ENCODE results near the gene LIN37. TPM values are rescaled to one million over a fixed set of nuclear protein-coding genes. Genes with fewer than 3 reads are reported as not detected.

LIN37 gene
- total RNA-seq, 1 donor = 13.8 TPM

DNA sequence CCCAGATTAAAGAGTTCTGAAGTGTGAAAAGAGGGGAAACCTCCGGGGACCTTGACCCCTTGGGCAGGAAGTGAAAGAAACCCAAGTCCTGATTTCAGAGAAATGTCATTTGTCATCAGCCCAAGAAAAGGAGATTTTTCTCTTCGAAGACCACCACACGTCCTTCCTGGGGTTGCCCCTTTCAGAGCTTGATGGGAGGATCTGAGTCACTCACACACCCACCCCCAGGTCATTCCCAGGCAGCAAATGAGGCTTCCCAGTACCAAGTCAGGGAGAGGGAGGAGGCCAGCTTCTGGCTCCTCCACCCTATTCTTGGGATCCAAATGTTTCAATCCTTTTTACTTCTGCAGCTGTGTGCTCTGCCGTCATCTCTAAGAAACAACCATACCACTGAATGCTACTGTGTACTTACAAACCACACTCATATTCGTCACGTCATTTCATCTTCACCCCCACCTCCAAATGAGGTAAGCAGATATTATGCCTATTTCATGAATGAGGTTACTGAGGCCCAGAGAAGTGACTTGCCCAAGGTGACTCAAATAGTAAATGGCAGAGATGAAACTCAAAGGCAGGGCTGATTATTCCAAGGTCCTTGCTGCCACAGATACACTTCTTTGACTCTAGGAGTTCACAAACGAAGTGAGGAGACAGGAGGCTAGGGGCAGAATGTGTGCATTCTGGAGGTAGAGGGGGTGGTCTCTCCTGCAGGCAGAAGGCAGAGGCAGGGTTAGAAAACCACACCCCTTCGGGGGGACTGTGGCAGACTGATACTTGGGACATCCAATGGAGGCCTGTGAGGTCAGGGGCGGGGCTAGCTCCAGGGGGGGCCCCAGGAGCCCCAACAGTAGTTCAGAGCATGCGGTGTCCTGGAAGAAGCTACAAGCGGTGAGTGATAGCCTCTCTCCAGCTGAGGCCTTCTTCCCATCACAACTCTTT, 35.5 kb upstream of the LIN37 start:
- no peak overlapping the region for H3K4me3 ChIP-seq (ENCODE audit: low read depth, low read length)
- DNase-seq (ENCODE audit: low read depth) = no peak
- TF ChIP-seq, protein P1, sequence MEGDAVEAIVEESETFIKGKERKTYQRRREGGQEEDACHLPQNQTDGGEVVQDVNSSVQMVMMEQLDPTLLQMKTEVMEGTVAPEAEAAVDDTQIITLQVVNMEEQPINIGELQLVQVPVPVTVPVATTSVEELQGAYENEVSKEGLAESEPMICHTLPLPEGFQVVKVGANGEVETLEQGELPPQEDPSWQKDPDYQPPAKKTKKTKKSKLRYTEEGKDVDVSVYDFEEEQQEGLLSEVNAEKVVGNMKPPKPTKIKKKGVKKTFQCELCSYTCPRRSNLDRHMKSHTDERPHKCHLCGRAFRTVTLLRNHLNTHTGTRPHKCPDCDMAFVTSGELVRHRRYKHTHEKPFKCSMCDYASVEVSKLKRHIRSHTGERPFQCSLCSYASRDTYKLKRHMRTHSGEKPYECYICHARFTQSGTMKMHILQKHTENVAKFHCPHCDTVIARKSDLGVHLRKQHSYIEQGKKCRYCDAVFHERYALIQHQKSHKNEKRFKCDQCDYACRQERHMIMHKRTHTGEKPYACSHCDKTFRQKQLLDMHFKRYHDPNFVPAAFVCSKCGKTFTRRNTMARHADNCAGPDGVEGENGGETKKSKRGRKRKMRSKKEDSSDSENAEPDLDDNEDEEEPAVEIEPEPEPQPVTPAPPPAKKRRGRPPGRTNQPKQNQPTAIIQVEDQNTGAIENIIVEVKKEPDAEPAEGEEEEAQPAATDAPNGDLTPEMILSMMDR (IDR thresholded peaks at IDR 0.05; ENCODE audit: insufficient read depth, low read depth, low read length) = no peak

DNA sequence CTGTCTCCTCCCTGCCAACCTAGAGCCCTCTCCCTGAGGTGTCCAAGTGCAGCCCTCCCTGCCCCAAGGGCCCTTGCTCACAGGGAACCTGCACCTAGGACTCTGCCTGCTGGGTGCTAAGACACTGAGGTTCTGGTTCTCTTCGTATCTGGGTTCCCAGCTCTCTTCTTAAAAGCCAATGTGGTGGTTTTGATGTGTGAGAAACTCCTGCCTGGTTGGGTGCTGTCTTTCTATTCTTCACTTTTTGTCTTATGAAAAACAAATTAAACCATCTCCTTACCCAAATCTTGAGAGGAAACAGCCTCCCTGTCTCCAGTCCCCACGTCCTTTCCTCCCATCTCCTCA, 34.9 kb upstream of the LIN37 start:
- TF ChIP-seq, protein P1 (IDR thresholded peaks at IDR 0.05; ENCODE audit: insufficient read depth, low read depth, low read length) = no peak
- no peak overlapping the region for H3K4me3 ChIP-seq (ENCODE audit: low read depth, low read length)
- DNase-seq (ENCODE audit: low read depth) = no peak

DNA sequence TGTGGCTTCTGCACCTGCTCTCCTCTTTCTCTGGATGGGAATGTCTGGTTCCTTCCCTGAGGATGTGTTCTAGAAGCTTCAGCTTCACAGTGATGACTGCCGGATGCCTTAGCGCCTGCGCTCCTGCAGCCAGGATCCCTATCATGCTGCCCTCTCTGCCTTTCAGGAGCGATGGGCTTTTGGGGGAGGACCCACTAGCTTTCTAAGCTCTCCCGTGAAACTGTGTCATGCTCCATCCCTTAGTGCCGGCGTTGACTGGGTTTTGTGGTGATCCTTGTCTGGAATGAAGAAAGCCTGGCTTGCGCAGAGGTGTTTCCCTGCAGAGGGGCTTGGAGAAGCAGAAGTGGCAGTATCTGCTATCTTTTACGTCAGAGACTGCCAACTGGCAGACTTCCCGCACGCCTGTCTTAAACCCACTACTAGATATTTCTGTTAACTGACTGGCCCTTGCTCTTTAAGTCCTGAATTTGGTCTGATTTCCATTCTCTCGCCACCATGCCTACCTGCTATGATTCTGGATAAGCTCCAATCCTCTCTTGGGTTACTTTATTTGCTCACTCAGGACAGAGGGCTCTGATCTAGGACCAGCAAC, 34.4 kb upstream of the LIN37 start:
- DNase-seq (ENCODE audit: low read depth) = no peak
- TF ChIP-seq, protein P1 (IDR thresholded peaks at IDR 0.05; ENCODE audit: insufficient read depth, low read depth, low read length) = no peak

DNA sequence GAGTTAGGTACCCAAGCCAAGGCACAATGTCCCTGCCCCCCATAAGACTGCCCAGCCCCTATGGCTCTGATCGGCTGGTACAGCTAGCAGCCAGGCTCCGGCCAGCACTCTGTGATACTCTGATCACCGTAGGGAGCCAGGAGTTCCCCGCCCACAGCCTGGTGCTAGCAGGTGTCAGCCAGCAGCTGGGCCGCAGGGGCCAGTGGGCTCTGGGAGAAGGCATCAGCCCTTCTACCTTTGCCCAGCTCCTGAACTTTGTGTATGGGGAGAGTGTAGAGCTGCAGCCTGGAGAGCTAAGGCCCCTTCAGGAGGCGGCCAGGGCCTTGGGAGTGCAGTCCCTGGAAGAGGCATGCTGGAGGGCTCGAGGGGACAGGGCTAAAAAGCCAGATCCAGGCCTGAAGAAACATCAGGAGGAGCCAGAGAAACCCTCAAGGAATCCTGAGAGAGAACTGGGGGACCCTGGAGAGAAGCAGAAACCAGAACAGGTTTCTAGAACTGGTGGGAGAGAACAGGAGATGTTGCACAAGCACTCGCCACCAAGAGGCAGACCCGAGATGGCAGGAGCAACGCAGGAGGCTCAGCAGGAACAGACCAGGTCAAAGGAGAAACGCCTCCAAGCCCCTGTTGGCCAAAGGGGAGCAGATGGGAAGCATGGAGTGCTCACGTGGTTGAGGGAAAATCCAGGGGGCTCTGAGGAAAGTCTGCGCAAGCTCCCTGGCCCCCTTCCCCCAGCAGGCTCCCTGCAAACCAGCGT, 33.6 kb upstream of the LIN37 start:
- TF ChIP-seq, protein P1 (IDR thresholded peaks at IDR 0.05; ENCODE audit: insufficient read depth, low read depth, low read length) = no peak
- DNase-seq (ENCODE audit: low read depth) = no peak
- no peak overlapping the region for H3K4me3 ChIP-seq (ENCODE audit: low read depth, low read length)

More for the DNA sequence above, 34.4 kb upstream of the LIN37 start:
- no peak overlapping the region for H3K4me3 ChIP-seq (ENCODE audit: low read depth, low read length)

DNA sequence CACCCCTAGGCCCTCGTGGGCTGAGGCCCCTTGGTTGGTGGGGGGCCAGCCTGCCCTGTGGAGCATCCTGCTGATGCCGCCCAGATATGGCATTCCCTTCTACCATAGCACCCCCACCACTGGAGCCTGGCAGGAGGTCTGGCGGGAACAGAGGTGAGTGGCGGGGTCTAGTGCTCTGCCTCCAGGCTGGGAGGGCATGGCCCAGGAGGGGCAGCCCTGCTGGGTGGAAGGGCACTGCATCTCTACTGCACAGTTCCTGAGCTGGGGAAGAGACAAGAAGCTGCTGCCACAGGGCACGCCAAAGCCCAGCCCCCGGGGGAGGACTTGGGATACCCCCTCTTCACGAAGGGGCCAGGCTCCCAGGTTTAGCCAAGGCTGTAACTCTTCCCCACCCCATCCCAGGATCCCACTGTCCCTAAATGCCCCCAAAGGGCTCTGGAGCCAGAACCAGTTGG, 33.0 kb upstream of the LIN37 start:
- DNase-seq (ENCODE audit: low read depth) = no peak
- TF ChIP-seq, protein P1 (IDR thresholded peaks at IDR 0.05; ENCODE audit: insufficient read depth, low read depth, low read length) = no peak
- H3K4me3 ChIP-seq (ENCODE audit: low read depth, low read length) = no peak overlapping the region

DNA sequence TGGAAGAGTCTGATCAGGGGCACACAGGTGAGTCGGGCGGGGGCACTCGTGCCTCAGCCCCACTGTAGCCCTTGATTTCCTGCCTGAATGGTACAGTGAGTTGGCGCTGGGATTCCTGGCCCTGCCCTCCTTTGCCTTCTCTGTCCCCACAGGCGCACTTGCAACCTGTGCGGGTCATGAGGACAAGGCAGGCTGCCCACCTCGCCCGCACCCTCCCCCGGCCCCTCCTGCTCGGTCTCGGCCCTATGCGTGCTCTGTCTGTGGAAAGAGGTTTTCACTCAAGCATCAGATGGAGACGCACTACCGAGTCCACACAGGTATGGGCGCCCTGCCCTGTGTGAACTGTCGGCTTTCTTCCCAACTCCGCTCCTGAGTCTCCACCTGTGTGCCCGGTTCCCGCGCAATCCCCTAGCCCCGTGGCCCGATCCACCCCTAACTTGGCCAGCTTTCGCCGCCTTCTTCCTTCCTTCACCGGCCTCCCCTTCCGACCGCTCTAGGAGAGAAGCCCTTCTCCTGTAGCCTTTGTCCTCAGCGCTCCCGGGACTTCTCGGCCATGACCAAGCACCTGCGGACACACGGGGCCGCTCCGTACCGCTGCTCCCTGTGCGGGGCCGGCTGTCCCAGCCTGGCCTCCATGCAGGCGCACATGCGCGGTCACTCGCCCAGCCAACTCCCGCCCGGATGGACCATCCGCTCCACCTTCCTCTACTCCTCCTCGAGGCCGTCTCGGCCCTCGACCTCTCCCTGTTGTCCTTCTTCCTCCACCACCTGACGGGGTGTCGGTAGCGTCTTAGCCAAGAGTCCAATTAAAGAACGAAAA, 32.2 kb upstream of the LIN37 start:
- H3K4me3 ChIP-seq (ENCODE audit: low read depth, low read length) = peak overlapping the region; percentile 84
- peak; percentile 45 for DNase-seq (ENCODE audit: low read depth)
- TF ChIP-seq, protein P1 (IDR thresholded peaks at IDR 0.05; ENCODE audit: insufficient read depth, low read depth, low read length) = no peak
